Measurements from ENCODE around the gene HSPA5.

The HSPA5 gene

GRCh38 chr9:125189011-125189360, 52.2 kb downstream of the HSPA5 start:
- no peak for TF ChIP-seq FOXP2 (optimal IDR thresholded peaks at IDR 0.05; ENCODE audit: borderline replicate concordance, extremely low read depth, extremely low read length, insufficient read depth)
- no peak for TF ChIP-seq TAF1 (IDR thresholded peaks at IDR 0.05; ENCODE audit: borderline replicate concordance, insufficient read depth, low read length)
- TF ChIP-seq POLR2AphosphoS5 (IDR thresholded peaks at IDR 0.05; ENCODE audit: low read depth, low read length): no peak
- TF ChIP-seq SIN3A (IDR thresholded peaks at IDR 0.05; ENCODE audit: borderline replicate concordance, insufficient read depth, low read length): no peak
- no peak for TF ChIP-seq REST (IDR thresholded peaks at IDR 0.05; ENCODE audit: insufficient read depth in 1 of 2, low read depth in 2 of 2, low read length in 2 of 2)

Data from PFSK-1 (cell line).